Gastrocnemius medialis (tissue), 4 donors: ENCODE measurements around the gene TTLL8. TPM values are rescaled to one million over a fixed set of nuclear protein-coding genes. Genes with fewer than 3 reads are reported as not detected.

Experiments
- ATAC-seq, 2 donors: fragments of 150-250 bp; one replicate each; pipeline ENCODE4 v1.9.1; 2016
- DNase-seq, 2 donors: peaks; one replicate each; pipeline ENCODE4 v3.0.0-alpha.2; 2019
- H3K27ac ChIP-seq, 4 donors: fragments of 200-600 bp; sonication (generic); 1 replicate in 1 of 4; 2 replicates in 3 of 4; pipeline ENCODE4 v1.5.1; 2016 to 2018; ENCODE audit warnings: mild to moderate bottlenecking in 2 of 4, moderate library complexity in 1 of 4
- H3K27me3 ChIP-seq, 3 donors: fragments of 200-600 bp; sonication (generic) in 2 of 3; 1 replicate in 1 of 3; 2 replicates in 2 of 3; pipeline versions ENCODE4 v1.5.1 to v1.6.0; 2016 to 2019; ENCODE audit warnings: mild to moderate bottlenecking in 1 of 3, moderate library complexity in 1 of 3
- H3K36me3 ChIP-seq, 2 donors: fragments of 200-600 bp; sonication (generic) in 1 of 2; one replicate each; pipeline ENCODE4 v1.5.1; 2017 to 2018
- H3K4me1 ChIP-seq, 2 donors: fragments of 200-600 bp; sonication (generic) in 1 of 2; one replicate each; pipeline ENCODE4 v1.5.1; 2016 to 2017; ENCODE audit warnings: mild to moderate bottlenecking in 2 of 2
- H3K4me3 ChIP-seq, 4 donors: fragments of 200-600 bp; sonication (generic) in 3 of 4; 1 replicate in 1 of 4; 2 replicates in 3 of 4; pipeline ENCODE4 v1.5.1; 2016 to 2019; ENCODE audit warnings: mild to moderate bottlenecking in 2 of 4
- H3K9me3 ChIP-seq, 3 donors: fragments of 200-600 bp; sonication (generic) in 2 of 3; 1 replicate in 1 of 3; 2 replicates in 2 of 3; pipeline ENCODE4 v1.5.1; 2016 to 2019
- CTCF ChIP-seq, 5 experiments: fragments of 450-650 bp in 3 of 5; fragments of 200-600 bp in 2 of 5; sonication (generic) in 2 of 5; IDR thresholded peaks in 4 of 5; conservative IDR thresholded peaks in 1 of 5; 1 replicate in 4 of 5; 2 replicates in 1 of 5; pipeline ENCODE4 v1.5.1; 2016 to 2019; ENCODE audit warnings: antibody characterized with exemption in 5 of 5, mild to moderate bottlenecking in 3 of 5, moderate library complexity in 3 of 5
- POLR2A ChIP-seq, 2 donors: fragments of 450-650 bp; IDR thresholded peaks; one replicate each; pipeline ENCODE4 v1.6.1; 2017; ENCODE audit warnings: antibody characterized with exemption in 2 of 2, mild to moderate bottlenecking in 2 of 2, moderate library complexity in 2 of 2
- in situ Hi-C, 4 donors: fragments of 200-750 bp; cut with MboI; loops; one replicate each; pipeline versions ENCODE4 v1.15.0 to v1.8.0; 2017; ENCODE audit warnings: low sequenced_read_pairs in 4 of 4
- intact Hi-C: fragments of 100-400 bp; cut with DNase I; formaldehyde crosslinking; loops from one replicate; pipeline ENCODE4 v1.15.1; 2023; ENCODE audit warnings: low total_unique reads
- total RNA-seq, 4 donors: library from RNA; depleted of rRNA; stranded (reverse); fragments of >200 nt; gene quantifications; one replicate each; pipeline versions ENCODE4 v1.1.0 to v1.2.3, GENCODE V29; 2016

Gene TTLL8
- total RNA-seq, 4 donors from 2014 or later = not detected

DNA sequence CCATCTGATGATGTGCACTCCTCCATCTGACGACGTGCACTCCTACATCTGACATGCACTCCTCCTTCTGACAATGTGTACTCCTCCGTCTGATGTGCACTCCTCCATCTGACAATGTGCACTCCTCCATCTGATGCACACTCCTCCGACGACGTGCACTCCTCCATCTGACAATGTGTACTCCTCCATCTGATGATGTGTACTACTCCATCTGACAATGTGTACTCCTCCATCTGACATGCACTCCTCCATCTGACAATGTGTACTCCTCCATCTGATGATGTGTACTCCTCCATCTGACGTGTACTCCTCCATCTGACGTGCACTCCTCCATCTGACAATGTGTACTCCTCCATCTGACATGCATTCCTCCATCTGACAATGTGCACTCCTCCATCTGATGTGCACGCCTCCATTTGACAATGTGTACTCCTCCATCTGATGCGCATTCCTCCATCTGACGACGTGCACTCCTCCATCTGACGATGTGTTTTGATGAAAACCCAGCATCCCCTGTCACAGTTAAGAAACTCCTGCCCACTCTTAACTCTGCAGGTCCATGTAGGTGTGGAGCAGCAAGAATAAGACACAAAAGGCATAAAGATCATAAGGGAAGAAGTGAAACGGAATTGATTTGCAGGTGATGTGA is 35.8 kb downstream of the TTLL8 start:
- TF ChIP-seq CTCF (IDR thresholded peaks at IDR 0.05 in 4 of 5, conservative IDR thresholded peaks at IDR 0.05 in 1 of 5) (no peak), POLR2A (IDR thresholded peaks at IDR 0.05) (no peak)
- Histone ChIP-seq H3K4me1 (no peaks in the 10 kb centered on the region), H3K4me3 (no peak overlapping the region), H3K27me3 (peaks cover 8 to 32% (median 25%) of the 10 kb centered on the region in 3 donors), H3K27ac (no peak overlapping the region), H3K9me3 (no peaks in the 10 kb centered on the region), H3K36me3 (no peaks in the 10 kb centered on the region)
- ATAC-seq = no peak
- intact Hi-C loops (no loop called here), in situ Hi-C loops (no loop called here)
- no peak for DNase-seq

DNA sequence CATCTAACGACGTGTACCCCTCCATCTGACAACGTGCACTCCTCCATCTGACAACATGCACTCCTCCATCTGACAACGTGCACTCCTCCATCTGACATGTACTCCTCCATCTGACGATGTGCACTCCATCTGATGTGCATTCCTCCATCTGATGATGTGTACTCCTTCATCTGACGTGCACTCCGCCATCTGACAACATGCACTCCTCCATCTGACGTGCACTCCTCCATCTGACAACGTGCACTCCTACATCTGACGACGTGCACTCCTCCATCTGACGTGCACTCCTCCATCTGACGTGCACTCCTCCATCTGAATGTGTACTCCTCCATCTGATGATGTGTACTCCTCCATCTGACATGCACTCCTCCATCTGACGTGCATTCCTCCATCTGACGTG is 37.5 kb downstream of the TTLL8 start:
- in situ Hi-C loops = no loop called here
- DNase-seq (no peak), ATAC-seq (no peak)
- TF ChIP-seq CTCF (IDR thresholded peaks at IDR 0.05 in 4 of 5, conservative IDR thresholded peaks at IDR 0.05 in 1 of 5) = no peak
- TF ChIP-seq POLR2A (IDR thresholded peaks at IDR 0.05) = no peak
- Histone ChIP-seq H3K9me3 (no peaks in the 10 kb centered on the region), H3K4me1 (no peaks in the 10 kb centered on the region), H3K27ac (no peak overlapping the region), H3K27me3 (peaks cover 23 to 41% (median 39%) of the 10 kb centered on the region in 3 donors), H3K4me3 (no peak overlapping the region), H3K36me3 (no peaks in the 10 kb centered on the region)
- intact Hi-C loops = no loop called here

DNA sequence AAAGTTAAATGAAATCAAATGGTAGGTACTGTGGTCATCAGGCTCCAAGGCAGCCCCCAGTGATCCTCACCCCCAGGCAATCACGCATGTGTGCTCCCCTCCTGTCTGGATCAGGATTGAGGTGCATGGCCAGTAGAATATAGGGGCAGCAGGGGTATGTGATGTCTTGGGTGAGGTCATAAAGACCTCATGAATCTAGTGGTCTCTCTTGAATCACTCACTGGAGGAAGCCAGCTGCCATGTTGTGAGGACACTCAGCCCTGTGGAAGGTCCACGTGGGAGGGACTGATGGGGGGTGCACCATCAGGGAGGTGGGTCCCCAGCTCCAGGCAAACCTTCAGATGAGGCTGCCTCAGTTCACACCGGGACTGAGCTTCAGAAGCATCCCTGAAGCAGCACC is 38.8 kb downstream of the TTLL8 start:
- H3K27me3 ChIP-seq = peaks cover 25 to 43% (median 37%) of the 10 kb centered on the region in 3 donors
- intact Hi-C loops = no loop called here
- H3K27ac ChIP-seq = no peak overlapping the region

GRCh38 chr22:50018608-50019285 is 39.4 kb downstream of the TTLL8 start:
- Histone ChIP-seq H3K36me3 (no peaks in the 10 kb centered on the region), H3K4me1 (no peaks in the 10 kb centered on the region), H3K4me3 (no peak overlapping the region), H3K27ac (no peak overlapping the region), H3K27me3 (peaks cover 29 to 44% (median 41%) of the 10 kb centered on the region in 3 donors), H3K9me3 (no peaks in the 10 kb centered on the region)
- TF ChIP-seq POLR2A (IDR thresholded peaks at IDR 0.05) (no peak), CTCF (IDR thresholded peaks at IDR 0.05 in 4 of 5, conservative IDR thresholded peaks at IDR 0.05 in 1 of 5) (no peak)
- intact Hi-C loops (no loop called here), in situ Hi-C loops (no loop called here)
- DNase-seq (no peak), ATAC-seq (no peak)

More for the DNA sequence above, 38.8 kb downstream of the TTLL8 start:
- H3K4me3 ChIP-seq = no peak overlapping the region
- no peak for DNase-seq
- in situ Hi-C loops = no loop called here
- H3K9me3 ChIP-seq = no peaks in the 10 kb centered on the region
- H3K4me1 ChIP-seq = no peaks in the 10 kb centered on the region
- TF ChIP-seq CTCF (IDR thresholded peaks at IDR 0.05 in 4 of 5, conservative IDR thresholded peaks at IDR 0.05 in 1 of 5) = no peak
- TF ChIP-seq POLR2A (IDR thresholded peaks at IDR 0.05) = no peak
- H3K36me3 ChIP-seq = no peaks in the 10 kb centered on the region
- no peak for ATAC-seq
